Stimulated activated CD4-positive, alpha-beta T cell treated with anti-CD3 and anti-CD28 coated beads, Interleukin-15, amount 100 ng/mL, for 1 hour (primary cell): Measurements from ENCODE around the gene ANKFN1.

Experiments used
- DNase-seq, 2 donors: peaks; one replicate each; pipeline ENCODE4 v3.0.0-alpha.2; 2020; ENCODE audit warnings: low read depth in 1 of 2, low spot score in 1 of 2

Gene ANKFN1, protein sequence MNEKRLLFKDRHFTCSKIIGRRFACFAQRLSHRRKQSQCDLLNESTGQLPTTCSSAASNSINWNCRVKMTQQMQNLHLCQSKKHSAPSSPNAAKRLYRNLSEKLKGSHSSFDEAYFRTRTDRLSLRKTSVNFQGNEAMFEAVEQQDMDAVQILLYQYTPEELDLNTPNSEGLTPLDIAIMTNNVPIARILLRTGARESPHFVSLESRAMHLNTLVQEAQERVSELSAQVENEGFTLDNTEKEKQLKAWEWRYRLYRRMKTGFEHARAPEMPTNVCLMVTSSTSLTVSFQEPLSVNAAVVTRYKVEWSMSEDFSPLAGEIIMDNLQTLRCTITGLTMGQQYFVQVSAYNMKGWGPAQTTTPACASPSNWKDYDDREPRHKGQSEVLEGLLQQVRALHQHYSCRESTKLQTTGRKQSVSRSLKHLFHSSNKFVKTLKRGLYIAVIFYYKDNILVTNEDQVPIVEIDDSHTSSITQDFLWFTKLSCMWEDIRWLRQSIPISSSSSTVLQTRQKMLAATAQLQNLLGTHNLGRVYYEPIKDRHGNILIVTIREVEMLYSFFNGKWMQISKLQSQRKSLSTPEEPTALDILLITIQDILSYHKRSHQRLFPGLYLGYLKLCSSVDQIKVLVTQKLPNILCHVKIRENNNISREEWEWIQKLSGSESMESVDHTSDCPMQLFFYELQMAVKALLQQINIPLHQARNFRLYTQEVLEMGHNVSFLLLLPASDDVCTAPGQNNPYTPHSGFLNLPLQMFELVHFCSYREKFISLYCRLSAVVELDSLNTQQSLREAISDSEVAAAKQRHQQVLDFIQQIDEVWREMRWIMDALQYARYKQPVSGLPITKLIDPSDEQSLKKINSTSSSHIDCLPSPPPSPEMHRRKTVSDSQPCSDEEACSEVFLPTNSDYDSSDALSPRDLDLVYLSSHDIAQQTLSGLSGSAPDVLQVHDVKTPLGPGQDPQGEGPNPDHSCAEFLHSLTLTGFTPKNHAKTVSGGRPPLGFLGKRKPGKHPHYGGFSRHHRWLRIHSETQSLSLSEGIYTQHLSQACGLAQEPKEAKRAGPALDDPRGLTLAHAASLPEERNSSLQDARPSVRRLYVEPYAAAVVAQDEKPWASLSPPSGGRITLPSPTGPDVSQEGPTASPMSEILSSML

DNA sequence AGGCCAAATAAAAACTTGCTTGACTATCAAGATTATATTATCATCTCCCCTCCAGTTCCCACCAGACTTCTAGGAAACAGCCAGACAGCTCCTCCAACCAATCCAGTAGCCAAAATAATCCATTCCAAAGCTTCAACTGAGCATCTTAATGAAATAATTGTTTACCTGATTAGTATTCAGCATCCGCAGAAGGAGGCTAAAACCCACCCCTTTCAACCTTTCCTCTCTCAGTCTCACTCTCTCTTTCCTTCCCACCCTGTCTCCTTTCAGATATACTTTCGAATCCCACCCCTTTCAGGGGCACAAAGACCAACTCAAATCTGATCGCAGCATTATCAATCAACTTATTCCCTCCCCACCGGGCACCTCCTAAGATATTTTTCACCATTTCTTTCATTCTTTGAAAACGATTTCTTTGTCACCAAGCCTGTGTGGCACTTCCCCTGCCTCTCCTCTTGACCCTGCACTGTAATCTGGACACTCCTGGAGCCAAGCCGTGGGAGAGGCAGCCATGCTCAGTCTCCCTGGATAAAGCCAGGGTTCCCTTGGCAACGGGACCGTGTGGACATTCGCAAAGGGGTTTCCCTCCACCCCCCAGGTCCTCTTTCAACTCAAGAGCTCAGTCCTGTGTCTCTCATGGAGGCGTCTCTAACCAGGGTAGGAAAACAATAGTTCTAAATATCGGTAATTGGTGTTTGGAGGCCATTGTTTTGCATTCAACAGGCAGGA is at the start of gene ANKFN1:
ANKFN1 (plus strand) TSS at position 602 of the 729 bp plus-strand sequence. CDS start 59,193 bp downstream, outside the sequence.
- no peak for DNase-seq

- no peak for DNase-seq
These were observed 44.4 kb upstream of the ANKFN1 start for GRCh38 chr17:56108811-56109284.

DNA sequence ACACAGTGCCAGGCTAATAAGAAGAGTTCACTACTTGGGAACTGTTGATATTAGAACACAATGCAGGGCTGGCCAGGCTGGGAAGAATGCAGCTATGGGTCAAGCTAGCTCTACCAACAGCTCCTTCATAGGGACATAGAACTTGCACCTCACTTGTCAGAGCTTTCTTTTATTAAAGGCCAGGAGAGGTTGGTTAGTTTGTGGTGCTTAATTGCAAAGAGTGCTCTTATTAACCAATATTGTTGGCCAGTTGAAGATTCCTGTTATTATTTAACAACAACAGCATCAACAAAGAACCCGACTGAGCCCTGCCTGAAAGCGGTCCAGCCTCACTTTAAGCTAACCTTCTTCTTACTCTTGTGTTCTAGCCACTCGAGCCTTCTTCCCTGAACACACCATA is 43.4 kb upstream of the ANKFN1 start:
- DNase-seq, result no peak

DNA sequence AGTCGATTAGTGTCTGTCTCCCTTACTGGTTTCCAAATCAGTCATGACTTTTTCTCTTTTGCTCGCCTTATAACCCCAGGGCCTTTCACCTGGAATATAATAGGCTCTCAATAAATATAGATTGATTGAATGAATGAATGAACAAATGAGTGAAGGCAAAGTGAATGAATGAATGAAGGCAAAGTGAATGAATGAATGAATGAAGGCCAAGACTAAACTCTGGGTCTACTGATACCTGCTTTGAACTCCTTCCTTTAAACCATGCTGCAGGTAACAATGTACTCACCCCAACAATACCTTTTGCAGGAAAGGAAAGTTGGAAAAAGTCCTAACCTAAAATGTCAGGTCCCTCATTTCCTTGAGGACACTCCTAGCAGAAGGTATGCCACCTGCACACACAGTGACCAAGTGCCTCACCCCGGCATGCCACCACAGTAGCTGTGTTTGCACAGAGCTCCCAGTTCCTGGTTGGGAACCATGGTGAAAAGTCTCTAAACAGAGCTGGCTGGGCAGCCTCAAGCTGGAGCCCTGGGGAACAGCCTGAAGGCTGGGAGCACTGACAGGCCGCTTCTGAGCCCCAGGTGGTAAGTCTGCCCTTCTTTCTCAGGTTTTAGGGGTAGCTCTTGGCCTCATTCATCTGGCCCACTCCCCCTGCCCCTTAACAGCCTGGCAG is 42.7 kb upstream of the ANKFN1 start:
- DNase-seq, result no peak

DNA sequence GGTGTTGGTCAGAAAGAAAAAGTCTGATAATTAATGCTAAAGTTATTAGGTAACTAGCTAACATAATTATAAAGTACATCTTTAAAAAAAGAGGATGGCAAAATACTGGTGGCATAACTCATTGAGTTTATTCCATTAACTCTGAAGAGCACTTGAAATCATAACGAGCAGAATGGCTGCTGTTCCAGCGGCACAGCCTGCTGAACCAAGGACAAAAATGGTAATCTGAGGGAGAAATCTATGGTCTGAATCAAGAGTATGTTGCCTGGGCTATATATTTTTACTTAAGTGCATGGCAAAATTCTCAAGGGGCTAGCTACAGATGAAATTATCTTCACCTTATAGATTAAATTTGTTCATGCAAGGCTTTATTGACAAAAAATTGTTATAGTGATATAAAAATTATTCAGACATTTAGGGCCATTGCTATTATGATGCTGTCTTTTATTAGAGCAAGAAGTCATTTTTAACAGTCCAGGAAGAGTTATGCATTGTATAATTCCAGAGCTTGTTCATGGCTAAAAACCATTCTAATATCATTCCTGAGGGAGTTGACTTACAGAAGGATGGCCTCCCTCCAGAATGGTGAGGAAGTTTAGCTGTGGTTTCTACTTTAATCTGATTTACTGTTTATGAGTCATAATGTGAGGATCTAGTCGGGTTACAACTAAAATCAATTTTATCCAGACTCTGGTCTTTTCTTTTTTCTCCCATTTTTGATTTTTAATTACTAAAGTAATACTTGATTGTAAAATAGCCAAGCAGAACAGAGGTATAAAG is 41.4 kb upstream of the ANKFN1 start:
- DNase-seq, result no peak

GRCh38 chr17:56113486-56113885 is 39.8 kb upstream of the ANKFN1 start:
- DNase-seq, result no peak

- no peak for DNase-seq
These were observed 38.8 kb upstream of the ANKFN1 start for GRCh38 chr17:56114469-56114868.

DNA sequence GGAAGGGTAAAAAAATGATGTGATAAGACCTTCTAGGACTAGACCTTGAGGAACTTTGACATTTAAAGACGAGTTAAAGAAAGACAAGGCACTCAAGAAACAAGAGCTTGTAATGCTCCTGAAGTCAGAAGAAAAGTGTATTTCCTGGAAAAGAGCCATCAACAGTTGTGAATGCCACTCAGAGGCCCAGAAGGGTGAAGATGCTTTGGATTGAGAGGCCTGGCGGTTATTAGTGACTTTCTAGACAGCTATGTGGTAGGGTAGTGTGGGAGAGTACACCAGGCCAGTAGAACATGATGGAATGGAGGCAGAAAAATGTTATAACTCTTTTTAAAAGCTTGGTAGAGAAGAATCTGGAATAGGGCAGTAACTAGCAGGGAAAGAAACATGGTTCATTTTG is 34.1 kb upstream of the ANKFN1 start:
- no peak for DNase-seq

DNA sequence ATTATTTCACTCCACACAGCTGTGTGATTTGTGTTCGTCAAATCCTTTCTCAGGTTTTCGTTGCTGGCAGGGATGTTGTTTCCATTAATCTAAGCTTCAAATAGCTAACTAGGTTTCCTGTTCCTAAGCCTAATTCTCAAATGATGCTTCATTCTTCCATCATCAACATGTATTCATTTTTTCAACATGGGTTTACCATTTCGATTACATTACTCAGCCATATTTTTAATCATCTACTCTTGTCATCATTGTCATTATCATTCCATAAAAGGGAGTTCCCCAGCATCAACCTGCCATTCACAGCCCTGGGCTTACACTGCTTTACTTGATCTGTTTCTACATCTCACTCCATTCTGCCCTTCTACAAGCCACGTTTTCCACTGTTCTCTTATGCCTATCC is 33.3 kb upstream of the ANKFN1 start:
- no peak for DNase-seq

DNA sequence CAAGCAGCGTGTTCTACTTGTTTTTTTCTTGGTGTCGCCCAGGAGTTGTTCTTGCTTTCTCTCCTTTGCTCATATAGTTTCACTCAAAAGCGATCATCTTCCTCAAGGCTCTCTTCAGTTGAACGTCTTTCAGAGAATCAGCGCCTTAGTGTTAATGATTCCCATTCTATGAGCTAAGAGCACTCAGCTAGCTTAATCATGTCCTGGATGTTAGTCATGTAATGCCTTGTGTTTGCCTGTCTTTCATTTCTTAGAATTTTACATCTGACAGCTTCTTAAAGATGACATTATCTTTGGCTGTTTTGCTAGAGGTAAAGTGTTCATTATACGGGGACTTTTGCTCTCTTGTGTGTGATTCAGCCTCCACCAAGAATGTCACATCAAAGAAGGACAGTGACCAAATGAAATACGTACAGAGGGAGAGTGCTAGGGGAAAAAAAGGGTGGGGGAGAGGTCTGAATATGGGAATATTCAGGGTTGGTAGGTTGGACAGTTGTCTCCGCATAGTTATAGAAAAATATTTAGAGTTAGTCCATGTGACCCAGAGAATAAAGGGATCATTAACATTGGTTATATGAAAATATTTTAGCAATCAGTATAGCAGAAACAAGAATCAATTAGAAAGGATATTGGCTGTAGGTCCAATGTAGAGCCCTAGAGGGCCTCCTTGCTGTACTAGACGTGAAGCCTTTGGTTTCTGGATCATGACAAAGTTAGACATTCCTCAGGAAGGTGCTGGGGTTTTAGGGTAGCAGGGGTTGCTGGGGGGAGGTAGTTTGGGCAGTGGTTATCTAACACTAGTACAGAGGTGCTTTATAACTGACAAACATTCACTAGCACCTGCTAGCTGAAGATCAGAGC is 31.9 kb upstream of the ANKFN1 start:
- no peak for DNase-seq

DNA sequence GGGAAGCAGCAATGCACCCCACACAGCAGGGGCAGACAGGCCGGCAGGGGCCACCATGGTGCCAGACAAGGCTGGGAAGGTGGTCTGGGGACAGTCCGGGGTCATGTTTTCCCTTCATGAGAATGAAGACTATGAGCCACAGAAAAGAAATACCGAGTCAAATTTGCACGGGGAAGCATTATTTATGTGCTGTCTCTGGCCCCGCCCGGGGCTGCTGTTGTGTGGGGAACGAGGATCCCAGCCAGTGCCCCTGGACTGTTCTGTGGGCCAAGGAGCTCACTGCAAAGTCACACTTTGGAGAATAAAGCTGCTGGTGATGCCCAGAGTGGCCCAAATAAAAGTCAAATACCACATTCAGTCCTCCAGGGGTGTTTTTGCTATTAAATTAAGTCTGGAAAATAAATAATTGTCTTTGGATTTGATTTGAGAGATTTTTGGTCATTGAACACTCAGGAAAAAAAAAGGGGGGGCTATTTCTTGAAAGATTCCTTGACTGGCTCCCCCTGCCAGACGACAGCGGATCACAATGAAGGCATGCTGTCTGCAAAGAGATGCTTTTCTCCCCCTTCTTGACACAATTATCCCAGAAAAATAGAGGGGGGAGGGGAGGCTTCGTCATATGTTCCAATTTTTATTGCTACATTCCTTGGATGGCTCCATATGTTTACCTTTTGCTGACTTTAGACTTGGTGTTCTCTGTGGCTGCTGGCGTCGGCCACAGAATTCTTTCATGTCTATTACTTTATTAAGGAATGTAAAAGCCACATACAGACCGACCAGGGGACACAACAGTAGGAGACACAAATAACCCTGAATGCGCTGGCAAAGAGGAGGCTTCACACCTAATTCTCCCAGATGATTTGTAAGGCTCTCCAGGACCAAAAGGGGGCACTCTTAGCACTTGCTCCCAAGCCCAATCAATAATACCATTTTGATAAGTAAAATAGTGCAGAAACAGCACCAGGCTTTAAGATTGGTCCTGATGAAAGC is 27.1 kb upstream of the ANKFN1 start:
- DNase-seq, result no peak

GRCh38 chr17:56130026-56130425 is 23.2 kb upstream of the ANKFN1 start:
- no peak for DNase-seq

GRCh38 chr17:56130631-56131030 is 22.6 kb upstream of the ANKFN1 start:
- DNase-seq, result no peak

DNA sequence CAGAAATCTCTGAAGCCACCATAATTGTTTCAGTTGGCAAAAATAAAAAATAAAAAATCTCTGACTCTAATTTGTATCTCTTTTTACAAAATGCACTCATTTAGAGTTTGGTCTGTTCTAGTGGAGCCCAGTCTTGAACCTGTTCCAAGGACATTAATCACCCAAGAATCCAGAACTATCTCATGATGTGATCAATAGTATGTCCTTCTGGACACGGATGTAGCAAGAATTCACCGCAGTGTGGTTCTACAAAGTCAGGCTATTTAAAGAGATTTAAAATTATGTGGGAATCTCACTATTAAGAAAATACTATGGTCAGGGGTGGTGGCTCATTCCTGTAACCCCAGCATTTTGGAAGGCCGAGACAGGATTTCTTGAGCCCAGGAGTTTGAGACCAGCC is 21.8 kb upstream of the ANKFN1 start:
- no peak for DNase-seq

DNA sequence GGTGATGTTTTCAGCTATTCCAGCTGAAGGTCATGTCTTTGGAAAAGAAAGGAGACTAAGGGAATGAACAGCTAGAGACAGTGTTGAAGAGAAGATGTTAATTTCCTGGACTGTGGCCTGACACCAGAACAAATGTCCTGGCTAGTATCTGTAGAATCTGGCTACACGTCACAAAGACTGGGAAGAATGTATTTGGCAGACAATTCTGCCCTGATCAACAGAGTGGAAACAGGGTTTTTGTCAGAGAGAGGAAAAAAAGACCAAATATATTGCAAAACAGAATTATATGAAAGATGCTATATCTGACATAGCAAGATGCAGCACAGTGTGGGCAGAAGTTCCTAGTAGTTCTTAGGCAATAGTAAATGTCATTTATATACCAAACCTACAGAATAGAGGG is 17.0 kb upstream of the ANKFN1 start:
- DNase-seq, result no peak

GRCh38 chr17:56141046-56141839 is 12.0 kb upstream of the ANKFN1 start:
- DNase-seq, result no peak

DNA sequence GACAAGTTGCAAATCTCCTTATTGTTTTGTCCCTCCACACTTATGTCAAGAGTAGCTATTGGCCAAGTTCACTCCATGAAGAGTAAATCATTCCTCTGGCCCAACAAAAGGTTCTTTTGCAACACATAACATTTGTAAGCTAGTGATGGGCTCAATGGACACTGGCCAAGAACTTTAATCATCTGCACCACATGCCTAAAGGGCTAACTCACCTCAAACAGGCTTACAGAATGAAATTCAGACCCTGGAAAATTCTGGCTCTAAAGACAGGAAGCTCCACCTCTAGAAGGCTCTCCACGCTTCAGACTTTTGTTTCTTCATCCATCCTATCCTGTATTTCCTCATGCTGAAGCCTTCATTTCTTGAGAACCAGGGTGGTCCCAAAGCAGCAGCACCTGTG is 10.9 kb upstream of the ANKFN1 start:
- no peak for DNase-seq
